Stimulated activated CD4-positive, alpha-beta T cell treated with anti-CD3 and anti-CD28 coated beads, Interleukin-12 subunit alpha, Interleukin-12 subunit beta, amount 100 ng/mL, for 4 hours (primary cell): Measurements from ENCODE around the gene NDUFB7.
A peak's percentile ranks its signal among the peaks of the same experiment; 100 is the strongest.
"Not testable (repeated sequence)": the region's sequence is repeated elsewhere in the genome, so short reads cannot be mapped to it uniquely, and the experiment has no call there.

Experiments
- DNase-seq: peaks from one replicate; pipeline ENCODE4 v3.0.0-alpha.2; 2020

NDUFB7 gene

DNA sequence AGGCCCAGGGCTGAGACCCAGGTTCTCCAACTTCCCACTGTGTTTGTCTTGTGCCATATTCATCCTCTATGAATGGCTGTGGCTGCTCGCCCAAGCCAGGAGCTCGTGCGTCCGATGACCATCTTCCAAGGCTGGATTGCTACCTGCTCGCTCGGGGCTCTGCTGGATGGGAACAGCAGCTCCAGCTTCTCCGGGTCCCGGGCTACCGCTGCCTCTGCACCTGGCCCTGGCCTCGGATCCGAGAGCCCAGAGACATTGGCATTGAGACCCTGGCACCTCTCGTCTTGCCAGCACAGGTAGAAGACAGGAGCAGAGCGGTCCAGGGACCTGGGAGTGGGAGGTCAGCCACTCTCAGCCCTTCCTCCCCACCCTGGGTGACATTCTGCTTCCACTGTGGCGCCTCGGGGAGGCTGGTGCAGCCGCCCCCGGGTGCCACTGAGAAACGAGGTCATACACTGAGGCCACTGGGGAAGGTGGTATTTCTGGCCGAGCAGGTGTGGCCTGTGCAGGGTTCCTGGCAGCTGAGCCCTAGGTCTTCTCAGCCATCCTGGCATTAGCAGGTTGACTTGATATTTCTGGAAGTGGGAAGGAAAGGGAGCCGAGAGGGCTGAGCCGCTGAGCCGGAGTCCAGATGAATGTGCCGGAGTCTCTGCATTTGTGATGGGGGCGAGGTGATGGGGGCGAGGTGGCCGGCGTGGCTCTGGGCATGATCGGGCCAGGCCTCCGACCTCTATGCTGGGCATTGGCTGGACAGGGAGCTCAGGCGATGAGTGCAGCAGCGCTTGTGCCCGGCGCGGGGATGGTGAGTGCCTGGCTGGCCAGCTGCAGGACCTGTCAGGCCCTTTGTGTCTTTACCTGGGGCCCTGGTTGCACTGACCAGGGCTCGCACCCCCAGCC, 18.6 kb downstream of the NDUFB7 start:
- DNase-seq: no peak

DNA sequence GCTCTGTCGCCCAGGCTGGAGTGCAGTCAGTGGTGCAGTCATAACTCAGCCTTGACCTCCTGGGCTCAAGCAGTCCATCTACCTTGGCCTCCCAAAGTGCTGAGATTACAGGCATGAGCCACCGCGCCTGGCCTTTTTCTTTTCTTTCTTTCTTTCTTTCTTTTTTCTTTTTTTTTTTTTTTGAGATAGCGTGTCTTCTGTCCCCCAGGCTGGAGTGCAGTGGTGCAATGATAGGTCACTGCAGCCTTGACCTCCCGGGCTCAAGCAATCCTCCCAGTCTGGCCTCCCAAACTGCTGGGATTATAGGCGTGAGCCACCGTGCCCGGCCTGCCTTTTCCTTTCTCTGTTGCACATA, 19.9 kb downstream of the NDUFB7 start:
- DNase-seq: not testable (repeated sequence)

DNA sequence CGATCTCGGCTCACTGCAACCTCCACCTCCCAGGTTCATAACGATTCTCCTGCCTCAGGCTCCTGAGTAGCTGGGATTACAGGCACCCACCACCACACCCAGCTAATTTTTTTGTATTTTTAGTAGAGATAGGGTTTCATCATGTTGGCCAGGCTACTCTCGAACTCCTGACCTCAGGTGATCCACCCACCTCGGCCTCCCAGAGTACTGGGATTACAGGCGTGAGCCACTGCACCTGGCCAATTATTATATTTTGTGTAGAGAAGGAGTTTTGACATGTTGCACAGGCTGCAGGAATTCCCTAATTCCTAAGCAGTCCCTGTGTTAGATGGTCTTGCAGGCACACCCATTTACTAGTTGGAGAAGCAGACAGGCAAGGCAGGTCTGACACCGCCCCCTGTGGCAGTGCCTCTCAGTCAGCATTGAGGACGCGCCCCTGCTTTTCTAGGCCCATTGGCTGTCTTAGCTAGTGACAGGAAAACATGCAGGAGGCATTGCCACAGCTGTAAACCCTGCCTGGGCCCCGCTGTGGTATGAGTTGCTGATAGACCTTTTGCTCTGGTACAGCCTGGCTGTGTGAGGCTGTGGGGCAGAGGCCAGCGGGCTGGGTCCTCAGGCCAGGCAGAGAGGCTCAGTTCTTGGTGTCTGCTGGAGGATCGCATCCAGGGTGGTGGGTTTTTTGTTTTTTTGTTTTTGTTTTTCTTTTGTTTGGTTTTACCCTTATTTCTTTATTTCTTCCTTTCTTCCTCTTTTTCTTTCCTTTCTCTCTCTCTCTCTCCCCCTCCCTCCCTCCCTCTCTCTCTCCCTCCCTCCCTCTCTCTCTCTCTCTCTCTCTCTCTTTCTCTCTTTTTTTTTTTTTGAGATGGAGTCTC, 20.5 kb downstream of the NDUFB7 start:
- DNase-seq: peak; percentile 57

- DNase-seq: no peak
Measured at GRCh38 chr19:14550201-14550754, 21.6 kb downstream of the NDUFB7 start.

GRCh38 chr19:14545716-14546082, 26.2 kb downstream of the NDUFB7 start:
- no peak for DNase-seq

GRCh38 chr19:14544977-14545715, 26.7 kb downstream of the NDUFB7 start:
- no peak for DNase-seq

- DNase-seq: no peak
Measured at GRCh38 chr19:14544047-14544446, 27.8 kb downstream of the NDUFB7 start.

GRCh38 chr19:14542711-14543328, 29.0 kb downstream of the NDUFB7 start:
- no peak for DNase-seq

DNA sequence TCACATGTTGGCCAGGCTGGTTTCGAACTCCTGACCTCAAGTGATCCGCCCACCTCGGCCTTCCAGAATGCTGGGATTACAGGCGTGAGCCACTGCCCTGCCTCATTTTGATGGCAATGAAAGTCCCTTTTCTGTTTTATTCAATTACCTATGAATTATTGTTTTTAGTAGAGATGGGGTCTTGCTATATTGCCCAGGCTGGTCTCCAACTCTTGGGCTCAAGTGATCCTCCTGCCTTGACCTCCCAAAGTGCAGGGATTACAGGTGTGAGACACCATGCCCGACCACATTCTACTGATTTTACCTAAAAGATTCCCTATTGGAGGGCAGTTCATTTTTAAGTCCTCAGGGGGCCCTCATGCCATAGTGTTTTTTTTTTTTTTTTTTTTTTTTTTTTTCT, 29.9 kb downstream of the NDUFB7 start:
- not testable (repeated sequence) for DNase-seq

DNA sequence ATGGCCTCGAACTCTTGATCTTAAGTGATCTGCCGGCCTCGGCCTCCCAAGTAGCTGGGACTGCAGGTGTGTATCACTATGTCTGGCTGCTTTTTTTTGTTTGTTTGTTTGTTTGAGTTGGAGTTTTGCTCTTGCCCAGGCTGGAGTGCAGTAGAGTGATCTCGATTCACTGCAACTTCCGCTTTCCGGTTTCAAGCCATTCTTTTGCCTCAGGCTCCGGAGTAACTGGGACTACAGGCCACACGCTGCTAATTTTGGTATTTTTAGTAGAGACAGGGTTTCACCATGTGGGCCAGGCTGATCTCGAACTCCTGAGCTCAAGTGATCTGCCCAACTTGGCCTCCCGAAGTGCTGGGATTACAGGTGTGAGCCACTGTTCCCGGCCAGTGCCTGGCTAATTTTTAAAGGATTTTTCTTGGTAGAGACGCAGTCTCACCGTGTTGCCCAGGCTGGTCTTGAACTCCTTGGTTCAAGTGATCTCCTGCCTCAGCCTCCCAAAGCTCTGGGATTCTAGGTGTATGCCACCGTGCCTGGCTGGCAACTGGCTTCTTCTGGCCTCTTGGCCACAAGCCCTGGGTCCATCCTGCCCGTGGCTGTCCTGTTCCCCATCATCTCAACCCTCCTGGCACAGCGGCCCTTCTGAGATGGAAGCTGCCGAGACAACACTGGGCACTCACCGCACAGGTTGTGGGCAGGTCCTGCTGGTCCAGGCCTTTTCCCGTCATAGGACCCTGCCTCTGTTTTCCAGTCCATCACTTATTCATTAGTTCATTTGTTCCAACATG, 30.9 kb downstream of the NDUFB7 start:
- no peak for DNase-seq

- peak; percentile 43 for DNase-seq
Measured at GRCh38 chr19:14536926-14537692, 34.8 kb downstream of the NDUFB7 start.

GRCh38 chr19:14533450-14533849, 38.4 kb downstream of the NDUFB7 start:
- DNase-seq: no peak

GRCh38 chr19:14530506-14530905, 41.4 kb downstream of the NDUFB7 start:
- no peak for DNase-seq

GRCh38 chr19:14530005-14530348, 41.9 kb downstream of the NDUFB7 start:
- DNase-seq: no peak

DNA sequence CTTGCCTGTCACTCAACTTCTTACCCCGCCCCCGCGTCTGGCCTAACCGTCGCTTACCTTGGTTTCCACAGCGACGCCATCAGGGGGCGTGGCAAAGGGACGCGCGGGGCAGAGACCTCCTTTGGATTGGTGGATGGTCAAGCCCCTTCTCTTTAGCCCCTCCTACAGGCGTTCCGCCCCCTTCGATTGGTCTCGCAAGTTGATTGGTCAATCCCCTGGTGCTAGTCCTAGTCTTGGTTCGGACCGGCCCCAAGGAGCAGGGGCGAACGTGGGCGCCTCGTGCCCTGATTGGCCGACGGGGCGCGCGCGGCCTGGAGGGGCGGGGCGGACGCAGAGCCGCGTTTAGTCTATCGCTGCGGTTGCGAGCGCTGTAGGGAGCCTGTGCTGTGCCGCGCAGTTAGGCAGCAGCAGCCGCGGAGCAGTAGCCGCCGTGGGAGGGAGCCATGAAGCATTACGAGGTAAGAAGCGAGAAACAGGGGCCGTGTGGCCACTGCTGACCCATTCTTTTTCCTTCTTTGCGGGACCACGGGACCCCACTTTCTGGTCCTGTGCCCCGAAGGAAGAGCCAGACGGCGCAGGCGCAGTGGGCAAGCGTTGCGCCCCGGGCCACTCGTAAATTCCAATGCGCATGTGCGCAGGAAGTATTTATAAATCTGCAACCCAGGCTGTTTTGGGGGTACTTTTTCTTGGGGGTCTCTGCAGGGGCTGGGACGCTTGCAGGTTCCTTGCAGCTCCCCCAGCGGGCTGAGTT, 42.4 kb downstream of the NDUFB7 start, which contains the start of gene TECR:
TECR (plus strand) TSS at position 341 of the 751 bp plus-strand sequence; CDS start at position 444, 103 bp downstream.
- peak; percentile 100 for DNase-seq

- DNase-seq: no peak
Measured at GRCh38 chr19:14528419-14529253, 43.2 kb downstream of the NDUFB7 start.

GRCh38 chr19:14526423-14526822, 45.4 kb downstream of the NDUFB7 start:
- DNase-seq: no peak

DNA sequence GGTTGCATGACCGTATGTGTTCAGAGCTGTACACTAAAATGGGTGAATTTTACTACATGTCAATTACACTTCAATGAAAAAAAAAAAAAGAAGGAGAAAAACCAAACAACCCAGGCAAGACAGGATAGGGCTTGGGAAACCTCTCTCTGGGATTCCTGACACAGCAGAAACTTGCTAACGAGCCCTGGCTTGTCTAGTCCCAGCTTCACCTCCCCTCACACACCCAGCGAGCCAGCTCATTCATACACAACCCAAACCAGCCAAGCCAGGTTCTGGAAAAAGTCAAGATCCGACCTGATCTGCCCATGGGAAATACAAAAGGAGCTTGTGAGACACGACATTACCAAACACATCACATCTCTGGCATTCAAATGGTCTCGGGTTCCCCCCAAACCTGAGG, 46.1 kb downstream of the NDUFB7 start:
- DNase-seq: no peak

DNA sequence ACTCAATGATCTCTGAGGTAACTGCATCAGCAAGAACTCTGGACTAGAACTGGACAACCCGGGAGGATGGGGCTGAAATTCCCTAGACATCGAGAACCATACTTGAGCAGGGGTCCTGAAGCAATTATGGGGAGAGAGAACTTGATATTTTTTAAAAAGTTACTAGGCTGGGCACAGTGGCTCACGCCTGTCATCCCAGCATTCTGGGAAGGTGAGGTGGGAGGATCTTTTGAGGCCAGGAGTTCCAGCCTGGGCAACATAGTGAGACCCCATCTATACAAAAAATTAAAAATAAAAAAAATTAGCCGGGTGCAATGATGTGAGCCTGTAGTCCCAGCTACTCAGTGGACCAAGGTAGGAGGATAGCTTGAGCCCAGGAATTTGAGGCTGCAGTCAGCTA, 51.3 kb downstream of the NDUFB7 start:
- no peak for DNase-seq
